Lower lobe of right lung (tissue), 2 donors: ENCODE measurements around the gene PASK. TPM values are rescaled to one million over a fixed set of nuclear protein-coding genes. Genes with fewer than 3 reads are reported as not detected.

ENCODE experiments used
- ATAC-seq, 2 donors: fragments of 200-7000 bp; cut with Tn5 transposase; one replicate each; pipeline ENCODE4 v1.9.1; 2020 to 2022; ENCODE audit warnings: mild to moderate bottlenecking in 2 of 2, moderate library complexity in 2 of 2
- DNase-seq: peaks from one replicate; pipeline ENCODE4 v3.0.0-alpha.2; 2020
- H3K27ac ChIP-seq: fragments of 200-600 bp; one replicate; pipeline ENCODE4 v1.8.0; 2022
- H3K27me3 ChIP-seq: fragments of 200-600 bp; one replicate; pipeline ENCODE4 v1.8.0; 2022; ENCODE audit warnings: low read depth
- H3K36me3 ChIP-seq: fragments of 200-600 bp; one replicate; pipeline ENCODE4 v1.8.0; 2022; ENCODE audit warnings: mild to moderate bottlenecking
- H3K4me1 ChIP-seq: fragments of 200-600 bp; one replicate; pipeline ENCODE4 v1.8.0; 2022
- H3K4me3 ChIP-seq: fragments of 200-600 bp; one replicate; pipeline ENCODE4 v1.8.0; 2022; ENCODE audit warnings: mild to moderate bottlenecking
- H3K9me3 ChIP-seq: fragments of 200-600 bp; one replicate; pipeline ENCODE4 v1.8.0; 2022
- intact Hi-C: fragments of 100-400 bp; cut with DNase I; formaldehyde crosslinking; loops from one replicate; pipeline ENCODE4 v1.11.0; 2022
- total RNA-seq: library from RNA; stranded (reverse); fragmentation: NEBNext Ultra II Directional; extraction: Animal tissue kit (Norgen Biotek cat#: 25700); gene quantifications from one replicate; pipeline ENCODE4 v1.2.1, GENCODE V29; 2021
- TF ChIP-seq, protein P1 (sequence below): fragments of 200-600 bp; IDR thresholded peaks from one replicate; pipeline ENCODE4 v1.8.0; 2022; ENCODE audit warnings: antibody characterized with exemption, mild to moderate bottlenecking
- donor health status: DM: no; HTN: yes; CAD: no; lungs with severe emphysema.

Gene PASK
- total RNA-seq, 1 donor from 2014 or later = 10.8 TPM

DNA sequence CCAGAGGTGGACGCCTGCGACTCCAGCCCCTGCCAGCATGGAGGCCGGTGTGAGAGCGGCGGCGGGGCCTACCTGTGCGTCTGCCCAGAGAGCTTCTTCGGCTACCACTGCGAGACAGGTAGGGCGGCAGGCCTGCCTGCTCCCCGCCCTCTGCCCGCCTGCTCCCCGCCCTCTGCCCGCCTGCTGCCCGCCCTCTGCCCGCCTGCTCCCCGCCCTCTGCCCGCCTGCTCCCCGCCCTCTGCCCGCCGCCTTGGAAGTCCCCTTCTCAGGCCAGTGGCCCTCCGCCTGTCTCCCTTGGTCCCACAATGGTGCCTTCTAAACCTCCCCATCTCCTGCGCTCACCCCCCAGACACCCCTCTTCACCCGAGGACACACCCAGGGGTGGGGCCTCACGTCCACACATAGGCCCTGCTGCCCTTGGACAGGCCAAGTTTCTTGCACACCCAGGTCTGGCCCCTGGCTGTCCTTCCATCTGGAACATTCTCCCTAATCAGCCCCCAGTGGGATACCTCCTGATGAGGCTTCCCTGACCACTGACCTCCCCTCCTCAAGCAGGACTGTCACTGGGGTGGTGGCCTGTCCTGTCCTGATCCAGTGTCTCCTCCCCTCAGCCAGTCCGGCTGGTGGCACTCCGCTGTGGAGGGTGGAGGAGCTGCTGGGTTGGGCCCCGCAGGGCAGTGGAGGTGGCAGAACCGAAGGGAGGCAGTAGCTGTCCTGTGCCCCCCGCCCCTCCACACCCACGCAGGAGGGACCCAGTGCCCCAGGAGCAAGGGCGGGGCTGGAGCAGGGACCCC is 85.1 kb downstream of the PASK start:
- H3K36me3 ChIP-seq = peaks cover 43% of the 10 kb centered on the region
- H3K4me3 ChIP-seq = peak overlapping the region; percentile 38
- intact Hi-C loops = no loop called here
- TF ChIP-seq, protein P1, sequence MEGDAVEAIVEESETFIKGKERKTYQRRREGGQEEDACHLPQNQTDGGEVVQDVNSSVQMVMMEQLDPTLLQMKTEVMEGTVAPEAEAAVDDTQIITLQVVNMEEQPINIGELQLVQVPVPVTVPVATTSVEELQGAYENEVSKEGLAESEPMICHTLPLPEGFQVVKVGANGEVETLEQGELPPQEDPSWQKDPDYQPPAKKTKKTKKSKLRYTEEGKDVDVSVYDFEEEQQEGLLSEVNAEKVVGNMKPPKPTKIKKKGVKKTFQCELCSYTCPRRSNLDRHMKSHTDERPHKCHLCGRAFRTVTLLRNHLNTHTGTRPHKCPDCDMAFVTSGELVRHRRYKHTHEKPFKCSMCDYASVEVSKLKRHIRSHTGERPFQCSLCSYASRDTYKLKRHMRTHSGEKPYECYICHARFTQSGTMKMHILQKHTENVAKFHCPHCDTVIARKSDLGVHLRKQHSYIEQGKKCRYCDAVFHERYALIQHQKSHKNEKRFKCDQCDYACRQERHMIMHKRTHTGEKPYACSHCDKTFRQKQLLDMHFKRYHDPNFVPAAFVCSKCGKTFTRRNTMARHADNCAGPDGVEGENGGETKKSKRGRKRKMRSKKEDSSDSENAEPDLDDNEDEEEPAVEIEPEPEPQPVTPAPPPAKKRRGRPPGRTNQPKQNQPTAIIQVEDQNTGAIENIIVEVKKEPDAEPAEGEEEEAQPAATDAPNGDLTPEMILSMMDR = no peak
- peak; percentile 89 to 91 for ATAC-seq
- peak; percentile 71 for DNase-seq
- no peak overlapping the region for H3K27ac ChIP-seq
- no peaks in the 10 kb centered on the region for H3K27me3 ChIP-seq
- no peaks in the 10 kb centered on the region for H3K9me3 ChIP-seq
- H3K4me1 ChIP-seq = peaks cover 7% of the 10 kb centered on the region

DNA sequence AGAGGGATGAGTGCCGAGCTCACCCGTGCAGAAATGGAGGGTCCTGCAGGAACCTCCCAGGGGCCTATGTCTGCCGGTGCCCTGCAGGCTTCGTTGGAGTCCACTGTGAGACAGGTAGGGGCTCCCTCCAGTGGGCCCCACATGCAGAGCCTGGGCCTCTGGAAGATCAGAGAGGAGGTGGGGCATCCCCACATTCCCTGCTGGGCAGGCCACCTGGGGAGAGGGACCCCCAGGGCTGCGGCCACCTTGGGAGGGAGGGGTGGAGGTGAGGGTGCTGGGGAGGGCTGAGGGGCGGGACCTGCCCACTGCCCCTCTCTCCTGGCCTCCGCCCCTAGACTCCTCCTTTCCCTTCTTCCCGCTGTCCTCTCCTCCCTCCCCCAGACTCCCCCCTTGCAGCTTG is 85.7 kb downstream of the PASK start:
- ATAC-seq (peak; percentile 46 to 50), DNase-seq (peak; percentile 46)
- no peaks in the 10 kb centered on the region for H3K9me3 ChIP-seq
- H3K27ac ChIP-seq = no peak overlapping the region
- TF ChIP-seq, protein P1 = no peak
- intact Hi-C loops = no loop called here
- H3K36me3 ChIP-seq = peaks cover 37% of the 10 kb centered on the region
- peaks cover 7% of the 10 kb centered on the region for H3K4me1 ChIP-seq
- H3K4me3 ChIP-seq = peak overlapping the region; percentile 38
- no peaks in the 10 kb centered on the region for H3K27me3 ChIP-seq

DNA sequence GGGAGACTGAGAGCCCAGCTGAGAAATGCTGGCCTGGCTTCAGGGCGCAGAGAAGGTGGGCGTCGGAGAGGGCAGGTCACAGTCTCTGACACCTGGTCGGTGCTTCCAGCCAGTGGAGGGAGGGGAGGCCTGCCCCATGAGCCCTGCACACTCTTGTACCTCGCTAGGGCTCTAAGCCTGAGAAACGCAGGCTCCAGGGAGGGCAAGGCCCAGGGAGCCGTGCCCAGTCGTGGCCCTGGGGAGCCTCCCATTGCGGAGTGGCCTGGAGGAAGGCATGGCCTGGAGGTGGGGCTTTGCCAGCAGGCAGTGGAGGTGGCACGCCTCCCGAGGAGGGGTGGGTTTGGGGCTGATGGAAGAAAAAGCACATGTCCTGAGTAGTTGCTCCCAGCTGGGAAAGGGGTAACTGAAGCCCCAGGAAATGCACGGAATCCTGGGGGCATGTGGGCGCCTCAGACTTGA is 86.2 kb downstream of the PASK start:
- Histone ChIP-seq H3K27ac (peak overlapping the region; percentile 31), H3K9me3 (no peaks in the 10 kb centered on the region), H3K4me1 (peaks cover 7% of the 10 kb centered on the region), H3K36me3 (peaks cover 33% of the 10 kb centered on the region), H3K4me3 (peak overlapping the region; percentile 38), H3K27me3 (no peaks in the 10 kb centered on the region)
- ATAC-seq = peak; percentile 68 to 69
- TF ChIP-seq, protein P1 = no peak
- intact Hi-C loops = no loop called here
- peak; percentile 61 for DNase-seq

DNA sequence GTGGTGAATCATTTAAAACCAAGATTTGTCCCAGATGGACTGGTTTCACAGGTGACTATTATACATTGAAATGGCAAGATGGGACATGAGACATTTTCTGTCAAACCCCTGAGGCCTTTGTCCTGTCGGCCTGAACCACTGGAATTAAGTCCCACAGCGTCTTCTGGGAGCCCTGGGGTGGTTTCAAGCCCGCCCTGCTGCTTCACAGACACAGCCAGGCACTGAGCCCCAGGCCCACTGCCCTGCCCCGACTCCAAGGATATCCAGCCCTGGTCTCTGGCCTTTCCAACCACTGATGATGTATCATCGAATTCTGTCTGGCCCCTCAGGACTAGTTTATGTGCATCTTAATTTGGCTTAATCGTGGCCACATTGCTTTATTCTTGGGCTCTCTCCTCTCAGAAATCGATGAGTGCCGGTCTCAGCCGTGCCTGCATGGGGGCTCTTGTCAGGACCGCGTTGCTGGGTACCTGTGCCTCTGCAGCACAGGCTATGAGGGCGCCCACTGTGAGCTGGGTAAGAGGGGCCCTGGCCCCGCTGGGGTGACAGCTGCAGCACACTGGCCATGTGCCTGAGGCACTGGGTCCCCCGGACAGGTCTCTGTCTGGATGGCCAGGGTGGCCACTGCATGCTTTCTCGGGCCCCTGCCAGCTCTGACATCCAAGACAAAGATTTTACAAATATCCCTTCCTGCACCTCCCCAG is 86.7 kb downstream of the PASK start:
- intact Hi-C loops = no loop called here
- no peaks in the 10 kb centered on the region for H3K27me3 ChIP-seq
- peaks cover 7% of the 10 kb centered on the region for H3K4me1 ChIP-seq
- DNase-seq = no peak
- peak overlapping the region; percentile 31 for H3K27ac ChIP-seq
- H3K36me3 ChIP-seq = peaks cover 27% of the 10 kb centered on the region
- no peak overlapping the region for H3K4me3 ChIP-seq
- TF ChIP-seq, protein P1 = no peak
- H3K9me3 ChIP-seq = no peaks in the 10 kb centered on the region
- ATAC-seq = no peak

DNA sequence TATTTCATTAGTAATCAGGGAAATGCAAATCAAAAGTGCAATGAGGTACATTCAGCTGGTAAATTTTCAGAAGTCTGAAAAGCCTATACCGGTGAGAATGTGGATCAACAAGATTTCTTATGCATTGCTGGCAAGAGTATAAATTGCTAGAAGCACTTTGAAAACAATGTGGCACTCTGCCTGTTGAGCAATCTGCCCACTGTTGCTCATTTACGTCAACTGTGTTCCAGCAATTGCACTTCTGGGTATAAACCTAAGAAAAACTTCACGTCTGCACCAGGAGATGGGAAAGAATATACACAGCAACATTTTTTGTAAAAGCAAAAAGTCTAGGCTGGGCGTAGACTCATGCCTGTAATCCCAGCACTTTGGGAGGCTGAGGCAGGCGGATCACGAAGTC is 88.0 kb downstream of the PASK start:
- Histone ChIP-seq H3K36me3 (peaks cover 15% of the 10 kb centered on the region), H3K4me3 (no peak overlapping the region), H3K4me1 (peaks cover 7% of the 10 kb centered on the region), H3K27ac (no peak overlapping the region), H3K27me3 (no peaks in the 10 kb centered on the region), H3K9me3 (no peaks in the 10 kb centered on the region)
- intact Hi-C loops = no loop called here
- no peak for DNase-seq
- TF ChIP-seq, protein P1 = no peak
- peak; percentile 27 to 53 for ATAC-seq

Other genes with a start within 250 kb of the PASK start
- 3.4 TPM for gene CROCC2, start 243.1 kb downstream of the PASK start, total RNA-seq
- gene SNED1, start 150.9 kb downstream of the PASK start, total RNA-seq = 36.2 TPM
- gene MTERF4, start 47.2 kb downstream of the PASK start, total RNA-seq = 32.0 TPM
- 58.9 TPM for gene PPP1R7, start 995 bp upstream of the PASK start, total RNA-seq
- gene ANO7, start 39.2 kb upstream of the PASK start, total RNA-seq = 1.3 TPM
- gene HDLBP, start 166.2 kb upstream of the PASK start, total RNA-seq = 387 TPM
- gene SEPTIN2, start 166.5 kb upstream of the PASK start, total RNA-seq = 255 TPM
- gene FARP2, start 206.8 kb upstream of the PASK start, total RNA-seq = 42.4 TPM